ENCODE measurements around the gene MPZL2. TPM values are rescaled to one million over a fixed set of nuclear protein-coding genes. Genes with fewer than 3 reads are reported as not detected.
"Not testable (repeated sequence)": the region's sequence is repeated elsewhere in the genome, so short reads cannot be mapped to it uniquely, and the experiment has no call there.

Gene MPZL2
- total RNA-seq, result 10 to 100 TPM in 2 of 3 donors, 1 to 10 TPM in 1; 9.0 to 12.9 (median 12.8) TPM

DNA sequence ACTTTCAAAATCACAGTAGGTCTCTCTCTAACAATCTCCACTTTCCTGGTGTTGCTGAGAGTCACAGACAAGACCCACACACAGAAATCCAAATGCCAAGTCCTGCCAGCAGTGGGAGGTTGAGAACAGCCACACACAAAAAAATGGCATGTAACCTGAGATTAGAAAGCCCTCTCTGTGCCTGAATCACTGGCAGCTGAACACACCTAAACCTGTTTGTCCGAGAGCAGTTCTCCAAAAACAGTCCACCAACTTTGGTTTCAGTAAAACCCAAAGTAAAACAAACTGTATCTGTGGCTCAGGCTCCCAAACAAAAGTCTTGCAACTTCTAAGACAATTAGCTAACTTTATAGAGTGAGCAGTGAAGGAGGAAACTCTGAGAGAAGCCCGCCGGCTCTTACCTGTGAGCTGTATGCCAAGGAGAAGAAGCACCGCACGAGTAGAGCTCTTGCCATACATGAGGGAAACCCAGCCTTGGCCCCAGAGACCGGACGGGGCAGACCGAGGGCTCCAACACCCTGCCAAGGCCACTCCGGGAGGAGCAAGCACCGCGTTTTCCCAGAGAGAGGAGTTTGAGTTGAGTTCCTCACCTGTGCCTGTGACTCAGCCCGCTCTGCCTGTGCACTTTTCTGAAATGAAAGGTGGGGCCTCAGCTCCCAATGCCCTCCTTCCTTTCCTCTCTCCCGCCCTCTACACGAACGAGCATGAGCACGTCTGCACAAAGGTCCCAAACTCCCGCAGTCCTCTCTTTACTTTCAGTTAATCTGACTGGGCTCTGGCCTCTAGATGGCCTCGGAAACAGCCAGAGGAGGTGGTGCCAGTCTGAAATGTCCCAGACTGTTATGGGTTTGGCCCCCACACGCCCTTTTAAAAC, at the start of gene MPZL2:
MPZL2 (minus strand) TSS at position 603 of the 874 bp plus-strand sequence; CDS start at position 459, 144 bp downstream.
- DNase-seq, result peak; percentile 26
- Mint-ChIP-seq H3K27me3 (ENCODE audit: low read depth) (peaks cover 7% of the 10 kb centered on the region), H3K4me3 (peak within 1 kb of the TSS; percentile 83), H3K36me3 (ENCODE audit: insufficient read depth) (peaks cover 7% of the 10 kb centered on the region), H3K9me3 (no peaks in the 10 kb centered on the region), H3K4me1 (ENCODE audit: low read depth) (peaks cover 32% of the 10 kb centered on the region)
- peak; percentile 62 to 76 for ATAC-seq

DNA sequence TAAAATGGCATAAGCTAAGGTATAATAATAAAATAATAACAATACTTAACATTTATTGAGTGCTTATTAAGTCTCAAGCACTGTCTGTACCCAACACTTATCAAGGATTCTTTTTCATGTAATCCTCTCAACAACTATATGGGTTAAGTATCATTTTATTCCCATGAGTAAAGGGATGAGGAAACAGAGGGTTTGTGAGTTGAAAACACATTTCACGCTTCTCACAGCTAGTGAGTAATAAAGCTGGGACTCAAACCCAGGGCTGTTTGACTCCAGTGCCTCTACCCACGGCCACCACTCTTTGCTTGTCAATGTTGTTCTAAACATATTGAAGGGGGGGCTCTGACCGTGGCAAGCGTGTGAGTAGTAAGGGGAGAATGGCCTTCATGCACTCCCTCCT, 49.1 kb upstream of the MPZL2 start:
- Mint-ChIP-seq H3K36me3 (ENCODE audit: insufficient read depth) (peaks cover 61% of the 10 kb centered on the region), H3K9me3 (no peaks in the 10 kb centered on the region), H3K27me3 (ENCODE audit: low read depth) (no peaks in the 10 kb centered on the region), H3K4me1 (ENCODE audit: low read depth) (peaks cover 87% of the 10 kb centered on the region), H3K4me3 (no peak overlapping the region)
- no peak for ATAC-seq
- DNase-seq, result no peak

DNA sequence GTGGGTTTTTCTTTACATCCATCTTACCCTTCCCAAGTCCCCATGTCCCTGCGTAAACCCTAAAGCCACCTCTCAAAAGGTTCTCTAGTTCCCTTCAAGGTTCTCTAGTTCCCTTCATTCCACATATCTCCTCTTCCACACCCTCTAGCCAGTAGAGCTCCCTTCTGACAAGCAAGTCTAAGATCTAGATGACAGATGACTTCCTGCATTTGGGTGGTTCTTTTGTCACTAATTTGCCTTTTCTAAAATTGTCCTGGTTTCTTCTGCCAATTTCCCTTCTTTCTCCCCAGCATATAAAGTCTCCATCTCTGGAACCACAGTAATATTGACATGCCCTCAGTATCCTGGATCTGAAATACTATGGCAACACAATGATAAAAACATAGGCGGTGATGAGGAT, 48.2 kb upstream of the MPZL2 start:
- H3K4me3 Mint-ChIP-seq, result no peak overlapping the region

GRCh38 chr11:118311518-118311917, 47.4 kb upstream of the MPZL2 start:
- Mint-ChIP-seq H3K4me1 (ENCODE audit: low read depth) (peaks cover 91% of the 10 kb centered on the region), H3K9me3 (no peaks in the 10 kb centered on the region), H3K4me3 (no peak overlapping the region), H3K36me3 (ENCODE audit: insufficient read depth) (peaks cover 70% of the 10 kb centered on the region), H3K27me3 (ENCODE audit: low read depth) (no peaks in the 10 kb centered on the region)
- ATAC-seq (no peak), DNase-seq (no peak)

More for the DNA sequence above, 48.2 kb upstream of the MPZL2 start:
- Mint-ChIP-seq H3K9me3 (no peaks in the 10 kb centered on the region), H3K36me3 (ENCODE audit: insufficient read depth) (peaks cover 68% of the 10 kb centered on the region), H3K4me1 (ENCODE audit: low read depth) (peaks cover 91% of the 10 kb centered on the region), H3K27me3 (ENCODE audit: low read depth) (no peaks in the 10 kb centered on the region)
- DNase-seq (no peak), ATAC-seq (no peak)

GRCh38 chr11:118310781-118311485, 46.8 kb upstream of the MPZL2 start:
- Mint-ChIP-seq H3K9me3 (no peaks in the 10 kb centered on the region), H3K4me1 (ENCODE audit: low read depth) (peaks cover 89% of the 10 kb centered on the region), H3K4me3 (no peak overlapping the region), H3K27me3 (ENCODE audit: low read depth) (no peaks in the 10 kb centered on the region), H3K36me3 (ENCODE audit: insufficient read depth) (peaks cover 72% of the 10 kb centered on the region)
- ATAC-seq, result no peak
- no peak for DNase-seq

DNA sequence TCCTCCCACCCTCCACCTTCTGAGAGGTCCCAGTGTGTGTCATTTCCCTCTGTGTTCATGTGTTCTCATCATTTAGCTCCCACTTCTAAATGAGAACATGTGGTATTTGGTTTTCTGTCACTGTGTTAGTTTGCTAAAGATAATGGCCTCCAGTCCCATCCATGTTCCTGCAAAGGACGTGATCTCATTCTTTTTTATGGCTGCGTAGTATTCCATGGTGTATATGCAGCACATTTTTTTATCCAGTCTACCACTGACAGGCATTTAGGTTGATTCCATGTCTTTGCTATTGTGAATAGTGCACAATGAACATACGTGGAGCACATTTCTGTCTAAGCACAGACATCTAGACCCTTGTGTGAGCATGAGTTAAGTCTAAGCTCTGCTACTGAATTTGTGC, 46.2 kb upstream of the MPZL2 start:
- peaks cover 70% of the 10 kb centered on the region for H3K36me3 Mint-ChIP-seq (ENCODE audit: insufficient read depth)
- no peaks in the 10 kb centered on the region for H3K27me3 Mint-ChIP-seq (ENCODE audit: low read depth)
- DNase-seq (no peak), ATAC-seq (no peak)
- H3K4me1 Mint-ChIP-seq (ENCODE audit: low read depth), result peaks cover 85% of the 10 kb centered on the region
- H3K4me3 Mint-ChIP-seq, result no peak overlapping the region
- H3K9me3 Mint-ChIP-seq, result no peaks in the 10 kb centered on the region

DNA sequence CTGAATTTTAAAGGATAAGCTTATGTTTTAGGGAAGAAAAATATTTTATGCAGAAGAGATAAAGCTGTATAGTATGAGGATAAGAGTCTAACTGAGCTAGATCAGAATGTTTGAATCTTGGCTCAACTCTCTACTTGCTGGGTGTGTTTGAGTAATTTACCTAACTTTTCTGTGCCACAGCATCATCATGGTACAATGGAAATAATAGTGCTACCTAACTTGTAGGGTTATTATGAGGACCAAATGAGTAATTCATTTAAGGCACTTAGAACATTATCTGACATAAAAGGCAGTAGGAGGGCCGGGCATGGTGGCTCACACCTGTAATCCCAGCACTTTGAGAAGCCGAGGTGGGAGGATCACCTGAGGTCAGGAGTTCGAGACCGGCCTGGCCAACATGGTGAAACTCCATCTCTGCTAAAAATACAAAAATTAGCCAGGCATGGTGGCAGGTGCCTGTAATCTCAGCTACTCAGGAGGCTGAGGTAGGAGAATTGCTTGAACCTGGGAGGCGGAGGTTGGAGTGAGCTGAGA, 45.0 kb upstream of the MPZL2 start:
- not testable (repeated sequence) for DNase-seq; H3K27me3 Mint-ChIP-seq (ENCODE audit: low read depth); H3K9me3 Mint-ChIP-seq
- Mint-ChIP-seq H3K4me3 (peak overlapping the region; percentile 23), H3K4me1 (ENCODE audit: low read depth) (peaks cover 82% of the 10 kb centered on the region), H3K36me3 (ENCODE audit: insufficient read depth) (peaks cover 65% of the 10 kb centered on the region)
- ATAC-seq, result peak; percentile 15 to 20

DNA sequence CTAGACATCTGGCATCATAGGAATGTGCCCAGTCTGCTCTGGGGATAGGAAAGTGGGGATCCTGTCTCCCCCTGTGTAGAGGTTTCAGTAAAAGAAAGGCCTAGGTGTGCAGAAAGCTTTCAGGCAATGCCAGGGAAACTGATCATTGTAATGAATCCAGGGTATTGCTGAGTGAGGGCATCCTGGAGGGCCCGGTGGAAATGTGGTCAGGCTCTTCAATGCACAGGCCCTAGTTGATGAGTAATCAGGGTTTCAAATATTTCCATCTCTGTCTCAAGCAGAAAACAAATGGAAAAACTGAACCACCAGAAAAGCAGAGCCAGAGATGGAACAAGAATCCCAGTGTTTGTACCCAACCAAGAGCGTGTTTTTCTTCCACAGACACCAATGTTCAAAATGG, 42.5 kb upstream of the MPZL2 start:
- peaks cover 81% of the 10 kb centered on the region for H3K4me1 Mint-ChIP-seq (ENCODE audit: low read depth)
- ATAC-seq (peak; percentile 10 to 17), DNase-seq (peak; percentile 50)
- no peaks in the 10 kb centered on the region for H3K9me3 Mint-ChIP-seq
- peaks cover 52% of the 10 kb centered on the region for H3K36me3 Mint-ChIP-seq (ENCODE audit: insufficient read depth)
- peak overlapping the region; percentile 100 for H3K4me3 Mint-ChIP-seq
- no peaks in the 10 kb centered on the region for H3K27me3 Mint-ChIP-seq (ENCODE audit: low read depth)

- Mint-ChIP-seq H3K4me3 (peak overlapping the region; percentile 100), H3K4me1 (ENCODE audit: low read depth) (peaks cover 78% of the 10 kb centered on the region), H3K9me3 (no peaks in the 10 kb centered on the region), H3K27me3 (ENCODE audit: low read depth) (no peaks in the 10 kb centered on the region), H3K36me3 (ENCODE audit: insufficient read depth) (peaks cover 45% of the 10 kb centered on the region)
- ATAC-seq (no peak), DNase-seq (no peak)
Measured at GRCh38 chr11:118305726-118306125, 41.6 kb upstream of the MPZL2 start.

DNA sequence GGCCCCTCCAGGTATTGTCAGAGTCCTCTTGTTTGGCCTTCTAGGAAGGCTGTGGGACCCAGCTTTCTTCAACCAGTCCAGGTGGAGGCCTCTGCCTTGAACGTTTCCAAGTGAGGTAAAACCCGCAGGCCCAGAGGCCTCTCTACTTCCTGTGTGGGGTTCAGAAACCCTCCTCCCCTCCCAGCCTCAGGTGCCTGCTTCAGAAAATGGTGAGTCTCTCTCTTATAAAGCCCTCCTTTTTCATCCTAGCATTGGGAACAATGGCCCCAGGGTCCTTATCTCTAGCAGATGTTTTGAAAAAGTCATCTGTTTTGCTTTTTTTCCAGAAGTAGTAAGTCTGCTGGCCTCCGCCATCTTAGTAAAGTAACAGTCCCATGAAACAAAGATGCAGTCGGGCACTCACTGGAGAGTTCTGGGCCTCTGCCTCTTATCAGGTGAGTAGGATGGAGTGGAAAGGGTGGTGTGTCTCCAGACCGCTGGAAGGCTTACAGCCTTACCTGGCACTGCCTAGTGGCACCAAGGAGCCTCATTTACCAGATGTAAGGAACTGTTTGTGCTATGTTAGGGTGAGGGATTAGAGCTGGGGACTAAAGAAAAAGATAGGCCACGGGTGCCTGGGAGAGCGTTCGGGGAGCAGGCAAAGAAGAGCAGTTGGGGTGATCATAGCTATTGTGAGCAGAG, 40.6 kb upstream of the MPZL2 start, which contains the start of gene CD3E:
CD3E (plus strand) TSS at position 163 of the 681 bp plus-strand sequence; CDS start at position 386, 223 bp downstream.
- DNase-seq (peak; percentile 51), ATAC-seq (peak; percentile 77 to 80)
- H3K4me1 Mint-ChIP-seq (ENCODE audit: low read depth), result peaks cover 70% of the 10 kb centered on the region
- peaks cover 38% of the 10 kb centered on the region for H3K36me3 Mint-ChIP-seq (ENCODE audit: insufficient read depth)
- H3K9me3 Mint-ChIP-seq, result no peaks in the 10 kb centered on the region
- H3K4me3 Mint-ChIP-seq, result peak within 1 kb of the TSS; percentile 100
- H3K27me3 Mint-ChIP-seq (ENCODE audit: low read depth), result no peaks in the 10 kb centered on the region

DNA sequence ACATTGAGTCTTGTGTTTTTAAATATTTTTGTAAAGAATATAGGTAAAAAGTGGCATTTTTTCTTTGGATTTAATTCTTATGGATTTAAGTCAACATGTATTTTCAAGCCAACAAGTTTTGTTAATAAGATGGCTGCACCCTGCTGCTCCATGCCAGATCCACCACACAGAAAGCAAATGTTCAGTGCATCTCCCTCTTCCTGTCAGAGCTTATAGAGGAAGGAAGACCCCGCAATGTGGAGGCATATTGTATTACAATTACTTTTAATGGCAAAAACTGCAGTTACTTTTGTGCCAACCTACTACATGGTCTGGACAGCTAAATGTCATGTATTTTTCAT, 40.1 kb upstream of the MPZL2 start:
- peak overlapping the region; percentile 100 for H3K4me3 Mint-ChIP-seq
- ATAC-seq (peak; percentile 18 to 19), DNase-seq (no peak)
- H3K9me3 Mint-ChIP-seq, result no peaks in the 10 kb centered on the region
- H3K4me1 Mint-ChIP-seq (ENCODE audit: low read depth), result peaks cover 65% of the 10 kb centered on the region
- H3K36me3 Mint-ChIP-seq (ENCODE audit: insufficient read depth), result peaks cover 33% of the 10 kb centered on the region
- H3K27me3 Mint-ChIP-seq (ENCODE audit: low read depth), result no peaks in the 10 kb centered on the region

DNA sequence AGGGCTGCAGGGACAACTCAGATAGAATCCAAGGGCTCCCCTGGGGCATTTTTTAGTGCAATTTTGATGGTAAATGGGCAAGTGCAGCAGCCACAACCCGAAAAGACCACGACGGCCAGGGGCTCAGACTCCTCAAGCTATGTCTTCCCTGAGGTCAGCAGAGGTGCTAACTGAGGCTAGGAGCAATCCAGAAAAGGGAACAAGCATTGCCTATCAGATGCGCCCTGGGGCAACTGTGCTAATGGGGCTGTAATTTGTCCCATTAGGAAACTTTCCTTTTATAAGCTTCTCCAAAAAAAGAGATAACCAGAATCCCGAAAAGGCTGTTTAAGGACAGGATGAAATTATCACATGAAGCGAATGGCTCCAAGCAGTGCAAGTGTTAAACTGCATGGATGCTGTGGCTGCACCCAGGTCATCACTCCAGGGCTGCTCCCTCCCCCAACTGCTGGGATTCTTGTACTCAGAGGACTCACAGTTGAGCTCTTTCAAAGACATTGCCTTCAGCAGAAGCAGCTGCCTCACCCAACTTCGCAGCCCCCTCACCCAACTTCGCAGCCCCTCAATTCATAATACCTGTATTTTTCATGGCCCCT, 37.6 kb upstream of the MPZL2 start:
- H3K4me1 Mint-ChIP-seq (ENCODE audit: low read depth), result peaks cover 40% of the 10 kb centered on the region
- no peaks in the 10 kb centered on the region for H3K27me3 Mint-ChIP-seq (ENCODE audit: low read depth)
- peaks cover 11% of the 10 kb centered on the region for H3K36me3 Mint-ChIP-seq (ENCODE audit: insufficient read depth)
- no peaks in the 10 kb centered on the region for H3K9me3 Mint-ChIP-seq
- DNase-seq, result no peak
- ATAC-seq, result no peak
- H3K4me3 Mint-ChIP-seq, result no peak overlapping the region

DNA sequence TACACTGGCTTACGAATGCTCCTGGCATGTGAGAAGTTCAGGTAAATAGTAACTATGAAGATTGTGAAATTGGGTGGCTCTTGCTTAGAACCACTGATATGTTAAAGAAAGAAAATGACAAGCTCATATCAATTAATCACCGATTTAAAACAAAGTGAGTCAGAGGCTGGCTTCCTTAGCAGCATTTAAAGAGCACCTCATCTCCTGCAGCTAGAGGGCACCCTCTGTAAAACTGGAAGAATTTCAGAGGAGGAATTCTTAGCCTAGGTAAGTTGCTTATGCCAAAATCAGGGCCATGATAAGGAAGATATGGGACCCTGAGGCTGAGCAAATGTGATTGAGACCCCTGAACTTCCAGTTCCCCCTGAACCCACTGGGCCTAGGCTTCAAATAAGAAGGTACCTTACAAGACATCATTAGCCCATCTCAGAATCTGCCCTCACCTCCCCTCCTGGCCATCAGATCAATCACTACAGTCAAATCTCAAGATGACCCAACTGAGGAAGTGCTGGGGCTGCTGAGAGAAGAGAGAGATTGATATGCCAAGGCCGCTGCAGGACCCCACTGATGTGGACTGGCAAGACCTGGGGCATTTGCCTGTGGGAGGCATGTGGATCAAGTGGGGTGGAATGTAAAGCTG, 31.8 kb upstream of the MPZL2 start:
- DNase-seq (peak; percentile 45), ATAC-seq (peak; percentile 82 to 93)
- Mint-ChIP-seq H3K9me3 (no peaks in the 10 kb centered on the region), H3K27me3 (ENCODE audit: low read depth) (no peaks in the 10 kb centered on the region), H3K4me3 (no peak overlapping the region), H3K36me3 (ENCODE audit: insufficient read depth) (no peaks in the 10 kb centered on the region), H3K4me1 (ENCODE audit: low read depth) (peaks cover 16% of the 10 kb centered on the region)

All from activated T-cell treated with anti-CD3 and anti-CD28 coated beads, Interleukin-2, amount 50 U/mL, for 4 hours (primary cell).